LNCaP clone FGC (cell line): ENCODE measurements around the gene OXCT1.
"Not testable (repeated sequence)": the region's sequence is repeated elsewhere in the genome, so short reads cannot be mapped to it uniquely, and the experiment has no call there.

Experiments
- DNase-seq: peaks from one replicate; pipeline ENCODE4 v3.0.0-alpha.2; 2011; ENCODE audit warnings: low read depth
- H3K4me3 ChIP-seq: 2 replicates; pipeline ENCODE4 v1.5.1; 2011; ENCODE audit warnings: mild to moderate bottlenecking, low read depth, low read length, control low read depth
- TF ChIP-seq, protein P1 (sequence below): IDR thresholded peaks from 2 replicates; pipeline ENCODE4 v1.5.1; 2012; ENCODE audit warnings: mild to moderate bottlenecking; ENCODE audit not compliant: control insufficient read depth, insufficient read depth; ENCODE audit errors: extremely low read depth

Gene OXCT1

GRCh38 chr5:41856644-41857491, 13.4 kb downstream of the OXCT1 start:
- TF ChIP-seq, protein P1, sequence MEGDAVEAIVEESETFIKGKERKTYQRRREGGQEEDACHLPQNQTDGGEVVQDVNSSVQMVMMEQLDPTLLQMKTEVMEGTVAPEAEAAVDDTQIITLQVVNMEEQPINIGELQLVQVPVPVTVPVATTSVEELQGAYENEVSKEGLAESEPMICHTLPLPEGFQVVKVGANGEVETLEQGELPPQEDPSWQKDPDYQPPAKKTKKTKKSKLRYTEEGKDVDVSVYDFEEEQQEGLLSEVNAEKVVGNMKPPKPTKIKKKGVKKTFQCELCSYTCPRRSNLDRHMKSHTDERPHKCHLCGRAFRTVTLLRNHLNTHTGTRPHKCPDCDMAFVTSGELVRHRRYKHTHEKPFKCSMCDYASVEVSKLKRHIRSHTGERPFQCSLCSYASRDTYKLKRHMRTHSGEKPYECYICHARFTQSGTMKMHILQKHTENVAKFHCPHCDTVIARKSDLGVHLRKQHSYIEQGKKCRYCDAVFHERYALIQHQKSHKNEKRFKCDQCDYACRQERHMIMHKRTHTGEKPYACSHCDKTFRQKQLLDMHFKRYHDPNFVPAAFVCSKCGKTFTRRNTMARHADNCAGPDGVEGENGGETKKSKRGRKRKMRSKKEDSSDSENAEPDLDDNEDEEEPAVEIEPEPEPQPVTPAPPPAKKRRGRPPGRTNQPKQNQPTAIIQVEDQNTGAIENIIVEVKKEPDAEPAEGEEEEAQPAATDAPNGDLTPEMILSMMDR, result peak; percentile 82
- H3K4me3 ChIP-seq, result no peak overlapping the region
- DNase-seq, result peak; percentile 54

- TF ChIP-seq, protein P1, result no peak
- no peak for DNase-seq
- H3K4me3 ChIP-seq, result no peak overlapping the region
Observed at GRCh38 chr5:41852293-41852692, 17.9 kb downstream of the OXCT1 start.

- H3K4me3 ChIP-seq, result no peak overlapping the region
- DNase-seq, result no peak
- TF ChIP-seq, protein P1, result no peak
Observed at GRCh38 chr5:41851116-41851515, 19.1 kb downstream of the OXCT1 start.

GRCh38 chr5:41848983-41849382, 21.2 kb downstream of the OXCT1 start:
- DNase-seq, result no peak
- TF ChIP-seq, protein P1, result no peak
- no peak overlapping the region for H3K4me3 ChIP-seq

DNA sequence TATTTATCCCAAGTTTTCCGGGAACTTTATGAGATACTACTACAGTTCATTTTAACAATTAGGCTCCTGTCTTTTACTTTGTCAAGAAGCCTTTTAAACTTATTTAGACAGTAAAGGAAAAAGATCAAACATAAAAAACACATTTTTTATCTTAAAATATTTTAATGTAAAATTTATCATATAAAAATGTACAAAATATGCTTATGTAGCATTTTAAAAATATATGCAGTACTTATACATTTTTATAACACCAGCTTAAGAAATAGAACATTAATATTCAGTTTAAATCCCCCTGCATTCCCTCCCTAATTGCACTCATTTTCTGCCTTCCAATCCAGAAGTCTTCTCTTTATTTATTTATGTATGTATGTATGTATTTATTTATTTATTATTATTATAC, 24.5 kb downstream of the OXCT1 start:
- not testable (repeated sequence) for DNase-seq, H3K4me3 ChIP-seq

GRCh38 chr5:41844502-41844901, 25.7 kb downstream of the OXCT1 start:
- TF ChIP-seq, protein P1, result no peak
- no peak overlapping the region for H3K4me3 ChIP-seq
- DNase-seq, result no peak

DNA sequence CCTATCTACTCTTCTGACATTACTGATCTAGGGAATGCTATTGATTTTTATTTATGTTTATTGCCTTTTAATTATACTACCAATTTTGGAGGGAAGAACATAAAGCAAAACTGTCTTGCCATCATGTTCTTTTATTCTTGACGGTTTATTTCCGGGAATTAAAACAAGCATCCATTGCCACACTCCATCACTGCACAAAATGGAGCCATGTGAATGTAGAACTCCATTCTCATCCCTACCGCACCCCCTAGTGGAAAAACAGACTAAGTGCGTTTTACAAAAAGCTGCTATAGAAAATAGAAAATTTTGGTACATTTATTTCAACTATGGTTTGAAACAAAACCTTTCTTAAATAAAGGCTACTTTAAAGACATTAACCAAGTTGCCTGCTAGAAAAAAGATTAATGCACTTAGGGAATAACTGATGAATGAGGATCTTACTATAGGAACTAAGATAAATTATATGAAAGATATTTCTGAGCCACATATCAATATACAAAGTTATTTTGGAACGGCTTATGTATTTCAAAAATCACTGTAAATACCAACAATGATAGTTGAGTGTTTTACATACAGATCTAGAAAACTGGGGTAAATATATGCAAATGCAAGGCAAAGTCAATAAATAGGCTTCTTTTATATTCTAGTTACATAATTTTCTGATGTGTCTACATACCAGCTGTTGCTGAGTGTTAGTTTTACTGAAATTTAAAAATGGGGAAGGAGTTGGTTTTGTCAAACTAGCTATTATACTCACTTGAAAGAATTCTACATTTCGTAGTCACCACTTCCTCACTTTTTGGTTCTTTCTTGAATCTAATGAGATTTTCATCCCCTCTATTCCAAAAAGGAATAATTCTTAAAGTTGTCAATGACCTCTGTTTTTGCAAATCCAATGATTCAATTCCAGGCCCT, 26.5 kb downstream of the OXCT1 start:
- peak; percentile 38 for DNase-seq
- TF ChIP-seq, protein P1, result peak; percentile 67

More for the DNA sequence above, 26.5 kb downstream of the OXCT1 start:
- no peak overlapping the region for H3K4me3 ChIP-seq
